Right lobe of liver (tissue), 4 donors: ENCODE data around the gene TSFM.
A peak's percentile ranks its signal among the peaks of the same experiment; 100 is the strongest.

Experiments
- CTCF ChIP-seq, 4 donors: fragments of 200-600 bp in 3 of 4; fragments of 450-650 bp in 1 of 4; IDR thresholded peaks; one replicate each; pipeline versions ENCODE4 v1.5.1 to v1.8.0; 2016 to 2022; ENCODE audit warnings: antibody characterized with exemption in 4 of 4, mild to moderate bottlenecking in 2 of 4
- POLR2A ChIP-seq: fragments of 450-650 bp; IDR thresholded peaks from one replicate; pipeline ENCODE4 v1.6.1; 2017; ENCODE audit warnings: antibody characterized with exemption, mild to moderate bottlenecking
- donor health status: DM: no; HTN: no; CAD: no.
- donor health status: DM: no; HTN: no; CAD: no.
- donor health status: DM: no; HTN: yes; CAD: no.

- peak; percentile 25 to 55 (median 48) for TF ChIP-seq CTCF (IDR thresholded peaks at IDR 0.05)
- TF ChIP-seq POLR2A = no peak
Observed at GRCh38 chr12:57759360-57759980, 23.1 kb upstream of the TSFM start.
